NB4 (cell line): ENCODE results near the gene ROR2.

ENCODE experiments used
- POLR2A ChIP-seq: IDR thresholded peaks from 2 replicates; pipeline ENCODE4 v1.6.1; 2011; ENCODE audit warnings: mild to moderate bottlenecking; ENCODE audit not compliant: insufficient read length; ENCODE audit errors: extremely low read depth
- TF ChIP-seq, protein P1 (sequence below): IDR thresholded peaks from one replicate; pipeline ENCODE4 v1.5.1; 2012; ENCODE audit warnings: low read depth, low read length
- TF ChIP-seq, protein P2 (sequence below): IDR thresholded peaks from 2 replicates; pipeline ENCODE4 v1.6.1; 2011; ENCODE audit warnings: low read depth, low read length

DNA sequence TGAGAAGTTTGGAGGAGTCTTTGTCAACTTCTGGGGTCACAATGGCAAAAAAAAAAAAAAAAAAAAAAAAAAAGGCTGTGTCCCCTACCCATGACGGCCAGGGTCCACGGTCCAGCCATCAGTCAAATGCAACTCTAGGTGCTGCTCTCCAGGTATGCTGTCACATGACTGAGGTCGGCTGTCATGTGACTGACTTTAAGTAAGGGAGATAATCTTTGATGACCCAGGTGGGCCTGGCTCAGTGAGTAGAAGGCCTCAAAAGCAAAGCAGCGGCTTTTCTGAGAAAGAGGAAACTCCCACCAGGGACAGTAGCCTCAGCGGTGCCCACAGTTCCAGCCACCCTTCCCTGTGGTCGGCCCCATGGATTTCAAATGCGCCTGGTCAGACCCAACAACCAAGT lies 117.7 kb downstream of the ROR2 start:
- no peak for TF ChIP-seq POLR2A
- TF ChIP-seq, protein P1, sequence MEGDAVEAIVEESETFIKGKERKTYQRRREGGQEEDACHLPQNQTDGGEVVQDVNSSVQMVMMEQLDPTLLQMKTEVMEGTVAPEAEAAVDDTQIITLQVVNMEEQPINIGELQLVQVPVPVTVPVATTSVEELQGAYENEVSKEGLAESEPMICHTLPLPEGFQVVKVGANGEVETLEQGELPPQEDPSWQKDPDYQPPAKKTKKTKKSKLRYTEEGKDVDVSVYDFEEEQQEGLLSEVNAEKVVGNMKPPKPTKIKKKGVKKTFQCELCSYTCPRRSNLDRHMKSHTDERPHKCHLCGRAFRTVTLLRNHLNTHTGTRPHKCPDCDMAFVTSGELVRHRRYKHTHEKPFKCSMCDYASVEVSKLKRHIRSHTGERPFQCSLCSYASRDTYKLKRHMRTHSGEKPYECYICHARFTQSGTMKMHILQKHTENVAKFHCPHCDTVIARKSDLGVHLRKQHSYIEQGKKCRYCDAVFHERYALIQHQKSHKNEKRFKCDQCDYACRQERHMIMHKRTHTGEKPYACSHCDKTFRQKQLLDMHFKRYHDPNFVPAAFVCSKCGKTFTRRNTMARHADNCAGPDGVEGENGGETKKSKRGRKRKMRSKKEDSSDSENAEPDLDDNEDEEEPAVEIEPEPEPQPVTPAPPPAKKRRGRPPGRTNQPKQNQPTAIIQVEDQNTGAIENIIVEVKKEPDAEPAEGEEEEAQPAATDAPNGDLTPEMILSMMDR = no peak
- TF ChIP-seq, protein P2, sequence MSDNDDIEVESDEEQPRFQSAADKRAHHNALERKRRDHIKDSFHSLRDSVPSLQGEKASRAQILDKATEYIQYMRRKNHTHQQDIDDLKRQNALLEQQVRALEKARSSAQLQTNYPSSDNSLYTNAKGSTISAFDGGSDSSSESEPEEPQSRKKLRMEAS = no peak
